Cardiac muscle cell (in vitro differentiated cells and primary cell): ENCODE measurements around the gene CPSF7. TPM values are rescaled to one million over a fixed set of nuclear protein-coding genes. Genes with fewer than 3 reads are reported as not detected.
"Not testable (repeated sequence)": the region's sequence is repeated elsewhere in the genome, so short reads cannot be mapped to it uniquely, and the experiment has no call there.

Experiments
- DNase-seq, 2 donors: peaks; one replicate each; pipeline versions ENCODE4 v3.0.0 to v3.0.0-alpha.2; 2010 to 2017; ENCODE audit warnings: low read depth in 1 of 2, low spot score in 1 of 2
- H3K27ac ChIP-seq: fragments of 200-600 bp; sonication (generic); 2 replicates; pipeline ENCODE4 v1.5.1; 2016
- H3K27me3 ChIP-seq: fragments of 200-600 bp; sonication (generic); 2 replicates; pipeline ENCODE4 v1.6.0; 2016; ENCODE audit warnings: control low read depth
- H3K36me3 ChIP-seq: fragments of 200-600 bp; sonication (generic); 2 replicates; pipeline ENCODE4 v1.5.1; 2016; ENCODE audit warnings: control low read depth
- H3K4me1 ChIP-seq: fragments of 200-600 bp; sonication (generic); 2 replicates; pipeline ENCODE4 v1.8.1; 2017; ENCODE audit warnings: low read depth, mild to moderate bottlenecking, mixed run types
- H3K4me3 ChIP-seq: fragments of 200-600 bp; sonication (generic); 2 replicates; pipeline ENCODE4 v1.5.1; 2016; ENCODE audit warnings: mild to moderate bottlenecking
- H3K9me3 ChIP-seq: fragments of 200-600 bp; sonication (generic); 2 replicates; pipeline ENCODE4 v1.5.1; 2017; ENCODE audit warnings: low read depth, mild to moderate bottlenecking, control low read depth
- polyA plus RNA-seq: library from polyadenylated mRNA; unstranded; fragments of >200 nt; fragmentation: Nextera tagmentation; extraction: Ambion mirVana; gene quantifications from 2 replicates; pipeline ENCODE4 v1.2.1, GENCODE V29; 2016
- total RNA-seq: library from RNA; depleted of rRNA; stranded (reverse); fragments of >200 nt; gene quantifications from 2 replicates; pipeline ENCODE4 v1.2.3, GENCODE V29; 2016
- TF ChIP-seq, protein P1 (sequence below): IDR thresholded peaks from 2 replicates; pipeline ENCODE4 v1.5.1; 2012; ENCODE audit warnings: low read depth, mild to moderate bottlenecking, low read length

The CPSF7 gene
- total and polyA plus RNA-seq, 2 experiments from 2014 or later, result 34.6 to 64.7 TPM

DNA sequence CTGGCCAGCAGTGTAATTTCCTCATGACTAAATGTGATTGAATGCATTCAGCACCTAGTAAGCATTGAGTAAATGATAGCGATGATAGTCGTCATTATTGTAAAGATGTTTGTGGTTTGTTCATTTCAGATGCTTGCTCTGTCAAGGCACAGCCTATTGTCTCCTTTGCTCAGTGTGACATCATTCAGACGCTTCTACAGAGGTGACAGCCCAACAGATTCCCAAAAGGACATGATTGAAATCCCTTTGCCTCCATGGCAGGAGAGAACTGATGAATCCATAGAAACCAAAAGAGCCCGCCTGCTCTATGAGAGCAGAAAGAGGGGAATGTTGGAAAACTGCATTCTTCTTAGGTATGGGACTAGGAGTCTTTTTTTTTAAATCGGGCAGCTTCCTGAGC, 7.7 kb upstream of the CPSF7 start:
- Histone ChIP-seq H3K27ac (no peak overlapping the region), H3K9me3 (no peaks in the 10 kb centered on the region), H3K4me1 (no peaks in the 10 kb centered on the region), H3K36me3 (peaks cover 33% of the 10 kb centered on the region), H3K4me3 (no peak overlapping the region), H3K27me3 (no peaks in the 10 kb centered on the region)
- TF ChIP-seq, protein P1, sequence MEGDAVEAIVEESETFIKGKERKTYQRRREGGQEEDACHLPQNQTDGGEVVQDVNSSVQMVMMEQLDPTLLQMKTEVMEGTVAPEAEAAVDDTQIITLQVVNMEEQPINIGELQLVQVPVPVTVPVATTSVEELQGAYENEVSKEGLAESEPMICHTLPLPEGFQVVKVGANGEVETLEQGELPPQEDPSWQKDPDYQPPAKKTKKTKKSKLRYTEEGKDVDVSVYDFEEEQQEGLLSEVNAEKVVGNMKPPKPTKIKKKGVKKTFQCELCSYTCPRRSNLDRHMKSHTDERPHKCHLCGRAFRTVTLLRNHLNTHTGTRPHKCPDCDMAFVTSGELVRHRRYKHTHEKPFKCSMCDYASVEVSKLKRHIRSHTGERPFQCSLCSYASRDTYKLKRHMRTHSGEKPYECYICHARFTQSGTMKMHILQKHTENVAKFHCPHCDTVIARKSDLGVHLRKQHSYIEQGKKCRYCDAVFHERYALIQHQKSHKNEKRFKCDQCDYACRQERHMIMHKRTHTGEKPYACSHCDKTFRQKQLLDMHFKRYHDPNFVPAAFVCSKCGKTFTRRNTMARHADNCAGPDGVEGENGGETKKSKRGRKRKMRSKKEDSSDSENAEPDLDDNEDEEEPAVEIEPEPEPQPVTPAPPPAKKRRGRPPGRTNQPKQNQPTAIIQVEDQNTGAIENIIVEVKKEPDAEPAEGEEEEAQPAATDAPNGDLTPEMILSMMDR, result no peak
- DNase-seq, result no peak

DNA sequence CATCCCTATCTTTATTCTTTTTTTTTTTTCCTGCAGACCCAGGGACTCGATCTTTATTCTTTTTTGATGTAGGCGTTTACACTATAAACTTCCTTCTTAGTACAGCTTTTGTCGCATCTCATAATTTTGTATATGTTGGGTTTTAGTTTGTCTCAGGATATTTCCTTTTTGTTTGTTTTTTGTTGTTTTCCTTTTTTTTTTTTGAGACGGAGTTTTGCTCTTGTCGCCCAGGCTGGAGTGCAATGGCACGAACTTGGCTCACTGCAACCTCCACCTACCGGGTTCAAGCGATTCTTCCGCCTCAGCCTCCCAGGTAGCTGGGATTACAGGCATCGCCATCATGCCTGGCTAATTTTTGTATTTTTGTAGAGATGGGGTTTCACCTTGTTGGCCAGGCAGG, 1.1 kb upstream of the CPSF7 start:
- not testable (repeated sequence) for H3K27ac ChIP-seq
- peak overlapping the region; percentile 83 for H3K4me3 ChIP-seq

DNA sequence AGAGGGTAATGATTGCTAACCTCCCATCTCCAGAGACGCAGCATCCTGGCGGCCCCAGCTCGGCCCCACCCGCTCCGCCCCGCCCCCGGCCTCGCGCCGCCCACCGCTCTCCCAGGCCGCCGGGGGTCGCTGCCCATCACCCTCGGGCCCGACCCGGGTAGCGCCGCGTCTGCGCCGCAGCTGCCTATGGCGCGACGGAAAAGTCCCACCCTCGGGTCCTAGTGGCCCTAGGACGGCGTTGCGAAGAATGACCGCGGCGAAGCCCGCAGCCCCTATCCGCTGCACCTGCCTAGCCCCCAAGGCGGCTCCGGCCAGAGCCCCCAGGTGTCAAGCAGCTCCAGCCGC, 457 bp downstream of the CPSF7 start:
- H3K4me3 ChIP-seq, result peak overlapping the region; percentile 83
- peak; percentile 73 to 95 for DNase-seq

More for the DNA sequence above, 1.1 kb upstream of the CPSF7 start:
- H3K4me1 ChIP-seq, DNase-seq, H3K9me3 ChIP-seq, H3K27me3 ChIP-seq: not testable (repeated sequence)
- H3K36me3 ChIP-seq, result peaks cover 27% of the 10 kb centered on the region

DNA sequence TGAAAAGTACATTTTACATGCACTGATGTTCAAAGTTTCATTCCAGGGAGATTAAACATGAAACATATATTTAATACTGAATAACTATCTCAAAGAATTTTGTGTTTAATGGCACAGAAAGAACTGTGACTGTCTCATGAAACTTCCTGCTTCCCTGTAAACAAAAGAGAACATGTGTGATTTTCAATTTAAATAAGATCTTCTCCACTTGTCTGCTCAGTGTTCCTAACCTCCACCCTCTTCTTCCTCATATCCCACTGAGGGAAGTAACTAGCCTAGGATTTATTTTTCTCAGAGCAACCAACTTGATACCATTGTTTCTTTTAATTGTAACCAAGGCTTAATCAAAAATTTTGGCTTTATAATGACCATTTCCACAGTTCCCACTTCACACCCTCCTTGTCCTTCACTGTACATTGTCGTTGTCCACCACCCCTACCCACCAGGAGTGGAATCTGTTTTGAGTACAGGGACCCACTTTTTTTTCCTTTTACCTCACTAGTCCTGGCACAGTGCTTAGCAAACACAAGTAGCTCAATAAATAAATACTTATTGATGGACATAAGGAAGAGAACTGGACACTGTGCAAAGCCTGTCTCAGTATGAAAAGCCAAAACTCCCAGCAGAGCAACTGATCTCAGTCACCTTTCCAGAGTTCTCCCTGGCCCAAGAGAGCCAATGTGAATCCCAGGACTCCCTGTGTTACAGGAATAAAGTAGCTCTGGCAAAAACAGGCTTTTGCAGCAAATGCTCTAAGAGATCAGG, 4.2 kb downstream of the CPSF7 start:
- H3K9me3 ChIP-seq, result no peaks in the 10 kb centered on the region
- no peaks in the 10 kb centered on the region for H3K27me3 ChIP-seq
- peaks cover 66% of the 10 kb centered on the region for H3K36me3 ChIP-seq
- H3K4me1 ChIP-seq, result no peaks in the 10 kb centered on the region
- H3K27ac ChIP-seq, result no peak overlapping the region
- no peak for DNase-seq
- TF ChIP-seq, protein P1, result no peak
- H3K4me3 ChIP-seq, result no peak overlapping the region

More for the DNA sequence above, 457 bp downstream of the CPSF7 start:
- H3K4me1 ChIP-seq, result peaks cover 3% of the 10 kb centered on the region
- peaks cover 43% of the 10 kb centered on the region for H3K36me3 ChIP-seq
- H3K27me3 ChIP-seq, result no peaks in the 10 kb centered on the region
- H3K9me3 ChIP-seq, result no peaks in the 10 kb centered on the region
- peak overlapping the region; percentile 99 for H3K27ac ChIP-seq
- TF ChIP-seq, protein P1, result peak; percentile 11

DNA sequence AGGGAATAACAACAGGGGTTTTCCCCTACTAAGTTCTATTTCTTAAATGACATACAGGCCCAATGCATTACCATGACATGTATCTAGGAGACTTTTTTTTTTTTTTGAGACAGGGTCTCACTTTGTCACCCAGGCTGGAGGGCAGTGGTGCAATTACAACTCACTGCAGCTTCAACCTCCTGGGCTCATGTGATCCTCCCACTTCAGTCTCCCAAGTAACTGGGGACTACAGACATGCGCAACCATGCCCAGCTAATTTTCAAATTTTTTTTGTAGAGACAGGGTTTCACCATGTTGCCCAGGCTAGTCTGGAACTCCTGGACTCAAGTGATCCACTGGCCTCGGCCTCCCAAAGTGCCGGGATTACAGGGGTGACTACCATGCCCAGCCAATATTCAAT, 7.5 kb downstream of the CPSF7 start:
- TF ChIP-seq, protein P1, result no peak
- H3K27ac ChIP-seq, result no peak overlapping the region
- H3K4me3 ChIP-seq, result no peak overlapping the region
- no peaks in the 10 kb centered on the region for H3K9me3 ChIP-seq
- no peak for DNase-seq
- H3K36me3 ChIP-seq, result peaks cover 70% of the 10 kb centered on the region
- no peaks in the 10 kb centered on the region for H3K4me1 ChIP-seq
- no peaks in the 10 kb centered on the region for H3K27me3 ChIP-seq

DNA sequence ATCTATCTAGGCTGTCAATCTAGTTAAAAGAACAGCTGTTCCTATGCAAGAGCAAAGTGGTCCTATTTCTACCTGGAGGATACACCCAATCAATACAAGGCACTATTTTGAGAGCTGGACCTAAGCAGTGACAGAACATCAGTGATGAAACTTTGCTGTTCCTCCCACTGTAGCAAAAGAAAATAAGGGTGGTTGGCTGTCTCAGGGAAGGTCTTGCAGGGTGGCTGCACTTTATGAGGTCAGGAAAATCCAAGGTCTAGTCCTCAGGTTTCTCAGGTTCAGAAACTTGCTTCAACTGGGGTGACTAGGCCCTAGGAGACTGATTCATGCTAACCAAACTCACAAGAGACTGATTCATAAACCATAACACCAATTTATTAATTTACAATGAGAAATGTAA, 11.6 kb downstream of the CPSF7 start:
- H3K27me3 ChIP-seq, result no peaks in the 10 kb centered on the region
- TF ChIP-seq, protein P1, result no peak
- H3K27ac ChIP-seq, result peak overlapping the region; percentile 30
- DNase-seq, result no peak
- no peak overlapping the region for H3K4me3 ChIP-seq
- no peaks in the 10 kb centered on the region for H3K9me3 ChIP-seq
- no peaks in the 10 kb centered on the region for H3K4me1 ChIP-seq
- H3K36me3 ChIP-seq, result peaks cover 71% of the 10 kb centered on the region
